GM19372 (cell line): ENCODE measurements around the gene ASTN2.
A peak's percentile ranks its signal among the peaks of the same experiment; 100 is the strongest.
"Not testable (repeated sequence)": the region's sequence is repeated elsewhere in the genome, so short reads cannot be mapped to it uniquely, and the experiment has no call there.

Experiments
- ATAC-seq: cut with Tn5 transposase; IDR thresholded peaks from one replicate; pipeline ENCODE4 v1.9.1; 2021; ENCODE audit warnings: mild to moderate bottlenecking, low read depth, moderate library complexity; ENCODE audit not compliant: unreplicated experiment

ASTN2 gene

GRCh38 chr9:116844621-116845020 lies 570.2 kb downstream of the ASTN2 start:
- ATAC-seq: no peak

DNA sequence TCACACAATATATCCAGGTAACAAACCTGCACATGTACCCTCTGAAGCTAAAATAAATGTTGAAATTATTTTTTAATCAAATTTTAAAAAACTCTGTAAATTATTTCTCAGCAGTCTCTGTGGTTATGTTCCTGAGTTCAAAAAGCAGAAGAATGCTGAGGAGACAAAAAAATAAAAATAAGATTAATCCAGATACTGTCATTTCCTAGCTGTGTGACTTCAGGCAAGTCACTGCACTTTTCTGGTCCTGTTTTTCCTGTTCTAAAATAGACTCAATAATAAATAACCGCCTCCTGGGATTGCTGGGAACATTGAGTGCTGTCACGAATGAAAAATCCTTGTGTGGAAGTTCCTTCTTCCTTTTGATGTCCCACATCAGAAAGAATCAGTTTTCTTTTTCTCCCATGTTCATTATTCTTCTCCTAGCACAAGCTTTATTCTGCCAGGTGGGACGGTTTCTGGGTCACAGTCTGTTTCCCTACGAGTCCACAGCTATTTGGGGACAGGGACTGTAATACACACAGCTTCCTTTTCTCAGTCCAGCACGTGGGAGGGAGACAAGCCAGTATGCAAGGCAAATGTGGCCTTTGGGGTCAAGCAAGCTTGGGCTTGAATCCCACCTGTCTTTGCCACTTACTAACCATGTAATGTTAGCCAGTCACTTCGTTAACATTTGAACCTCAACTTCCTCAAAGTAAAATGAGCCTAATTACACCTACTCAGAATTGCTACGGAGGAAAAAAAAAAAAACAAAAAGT lies 570.8 kb downstream of the ASTN2 start:
- no peak for ATAC-seq

DNA sequence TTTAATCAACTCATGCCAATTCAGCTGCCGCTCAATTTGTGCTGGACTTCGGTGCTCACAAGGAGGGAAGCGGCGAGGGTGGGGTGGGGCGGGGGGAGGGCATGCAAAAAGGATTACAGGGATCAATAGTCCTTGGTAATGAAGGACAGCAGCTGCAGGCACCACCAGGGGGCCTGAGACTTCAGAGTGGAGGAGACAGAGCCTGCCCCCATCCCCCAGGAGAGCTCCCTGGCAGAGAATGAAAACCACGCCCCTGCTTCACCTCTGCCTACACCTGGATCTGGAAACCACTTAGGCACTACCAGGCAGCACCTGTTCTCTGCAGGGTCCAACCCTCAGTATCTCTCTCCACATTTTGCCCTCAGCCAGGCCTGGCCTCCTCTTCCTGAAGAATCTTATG lies 572.2 kb downstream of the ASTN2 start:
- no peak for ATAC-seq

DNA sequence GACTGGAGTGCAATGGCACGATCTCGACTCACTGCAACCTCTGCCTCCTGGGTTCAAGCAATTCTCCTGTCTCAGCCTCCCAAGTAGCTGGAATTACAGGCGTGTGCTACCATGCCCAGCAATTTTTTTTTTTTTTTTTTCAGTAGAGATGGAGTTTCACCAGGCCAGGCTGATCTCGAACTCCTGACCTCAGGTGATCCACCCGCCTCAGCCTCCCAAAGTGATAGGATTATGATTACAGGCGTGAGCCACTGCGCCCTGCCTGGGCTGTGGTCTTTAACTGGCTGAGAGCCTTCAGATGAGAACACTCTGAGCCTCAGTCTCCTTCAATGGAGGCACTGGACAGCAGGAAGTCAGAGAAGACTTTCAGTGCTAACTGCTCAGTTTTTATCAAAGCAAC lies 576.4 kb downstream of the ASTN2 start:
- ATAC-seq: not testable (repeated sequence)

- no peak for ATAC-seq
Measured at GRCh38 chr9:116837018-116837989, 577.6 kb downstream of the ASTN2 start.

- ATAC-seq: not testable (repeated sequence)
Measured at GRCh38 chr9:116830321-116830720, 584.5 kb downstream of the ASTN2 start.

DNA sequence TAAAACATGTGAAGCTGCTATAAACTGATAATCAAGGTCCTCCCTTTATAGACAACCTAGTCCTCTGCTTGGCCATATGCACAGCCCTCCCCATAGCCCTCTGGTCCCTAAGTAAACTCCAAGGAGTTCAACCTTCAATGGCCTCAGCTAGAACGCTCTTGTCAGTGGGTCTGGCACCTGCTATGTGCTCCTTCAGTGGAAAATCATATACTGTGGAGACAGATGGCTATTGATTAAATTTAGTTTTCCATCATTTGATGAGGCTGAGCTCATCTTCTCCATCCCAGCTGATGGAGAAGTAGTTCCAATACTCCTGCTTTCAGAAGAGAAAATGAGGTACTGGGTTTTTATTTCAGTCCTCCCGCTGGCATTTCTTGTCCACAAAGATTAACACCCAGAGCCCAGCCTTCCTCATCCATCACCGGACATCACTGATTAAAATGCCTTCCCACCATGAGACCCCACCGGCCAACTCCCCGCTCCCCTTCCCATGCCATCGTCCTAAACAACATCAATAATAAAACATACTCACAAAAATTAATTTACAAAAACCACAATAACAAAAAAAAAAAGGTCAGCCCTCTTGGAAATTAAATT lies 593.1 kb downstream of the ASTN2 start:
- no peak for ATAC-seq

GRCh38 chr9:116819116-116819515 lies 595.7 kb downstream of the ASTN2 start:
- no peak for ATAC-seq

DNA sequence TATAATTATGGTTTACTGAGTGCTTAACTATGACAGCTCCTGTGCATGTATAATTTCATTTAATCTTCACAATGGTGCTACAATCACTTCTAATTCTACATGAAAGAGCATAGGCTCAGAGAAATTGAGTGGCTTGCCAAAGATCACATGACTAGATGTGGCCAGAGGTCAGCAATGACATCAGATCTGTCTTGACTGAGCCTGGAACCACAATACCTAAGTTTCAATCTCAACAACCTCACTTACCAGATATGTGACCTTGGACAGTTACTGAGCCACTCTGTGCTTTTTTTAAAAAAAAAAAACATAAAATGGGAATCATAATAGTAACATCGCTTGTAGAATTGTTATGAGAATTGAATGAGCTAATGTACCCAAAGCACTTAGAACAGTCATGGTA lies 597.1 kb downstream of the ASTN2 start:
- peak; percentile 65 for ATAC-seq

GRCh38 chr9:116816484-116816883 lies 598.4 kb downstream of the ASTN2 start:
- no peak for ATAC-seq

DNA sequence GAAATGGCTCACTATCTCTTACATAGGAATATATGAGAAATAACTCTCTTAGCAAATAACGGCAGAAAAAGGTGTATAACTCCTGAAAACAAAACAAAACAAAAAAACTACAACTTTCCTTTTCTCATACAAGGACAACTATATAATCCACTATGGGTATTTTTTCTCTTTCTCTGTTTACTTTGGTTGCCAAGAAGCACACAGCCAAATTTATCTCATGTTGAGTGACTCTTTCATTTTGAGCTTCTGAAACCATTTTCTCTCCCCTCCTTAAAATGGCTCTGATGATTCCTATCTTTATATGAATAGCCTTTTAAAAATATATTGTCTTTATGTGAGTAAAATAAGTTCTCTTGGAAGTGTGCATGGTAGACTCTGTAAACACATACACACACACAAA lies 599.0 kb downstream of the ASTN2 start:
- ATAC-seq: no peak

DNA sequence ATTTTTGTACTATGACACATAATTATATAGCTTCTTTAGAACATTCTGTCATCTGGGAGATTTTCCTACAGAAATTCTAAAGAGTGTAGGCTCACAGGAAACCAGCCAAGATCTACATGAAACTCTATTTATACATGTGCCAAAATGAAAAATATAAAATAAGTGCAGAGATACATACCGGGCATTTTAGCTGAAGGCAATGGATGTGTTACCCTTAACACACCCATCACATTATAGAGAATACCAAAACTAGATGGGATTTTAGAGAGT lies 601.9 kb downstream of the ASTN2 start:
- ATAC-seq: no peak

- ATAC-seq: no peak
Measured at GRCh38 chr9:116812231-116813030, 602.4 kb downstream of the ASTN2 start.

- ATAC-seq: no peak
Measured at GRCh38 chr9:116809656-116810055, 605.2 kb downstream of the ASTN2 start.

DNA sequence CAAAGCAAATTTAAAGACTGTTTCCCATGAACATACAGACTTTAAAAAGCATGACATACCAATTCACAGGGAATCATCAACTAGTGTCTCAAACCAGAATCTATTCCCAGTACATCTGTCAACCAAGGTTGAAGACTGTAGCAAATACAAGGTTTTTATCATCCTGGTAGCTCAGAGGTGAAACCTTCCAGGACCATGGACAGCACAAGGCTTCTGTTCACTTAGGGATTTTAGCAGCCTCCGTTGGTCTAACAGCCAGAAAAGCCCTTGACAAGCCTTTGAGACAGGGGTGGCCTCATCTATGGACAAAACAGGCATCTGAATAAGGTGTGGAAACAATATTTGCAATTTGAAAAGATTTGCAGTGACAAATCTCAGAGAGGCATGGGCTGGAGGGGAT lies 608.8 kb downstream of the ASTN2 start:
- no peak for ATAC-seq

DNA sequence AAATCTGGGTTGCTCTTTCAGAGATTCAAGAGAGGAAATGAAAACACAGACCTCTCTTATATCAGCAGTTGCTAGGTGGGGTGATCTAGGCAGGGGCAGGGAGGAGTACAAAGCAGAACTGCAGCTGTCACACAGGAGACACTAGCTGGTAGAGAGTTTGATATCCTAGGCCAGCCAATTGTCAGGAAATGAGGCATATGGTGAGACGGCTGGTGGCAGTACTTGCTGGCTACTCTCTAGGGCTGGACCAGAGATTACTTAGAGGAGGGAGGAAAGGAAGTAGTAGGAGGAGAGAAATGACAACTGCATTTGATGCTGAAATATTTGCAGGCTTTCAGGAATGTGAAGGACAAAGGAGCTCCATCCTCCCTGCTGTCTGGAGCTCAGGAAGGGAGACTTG lies 614.0 kb downstream of the ASTN2 start:
- peak; percentile 71 for ATAC-seq

GRCh38 chr9:116800074-116800473 lies 614.8 kb downstream of the ASTN2 start:
- ATAC-seq: no peak

- no peak for ATAC-seq
Measured at GRCh38 chr9:116798521-116798920, 616.3 kb downstream of the ASTN2 start.

DNA sequence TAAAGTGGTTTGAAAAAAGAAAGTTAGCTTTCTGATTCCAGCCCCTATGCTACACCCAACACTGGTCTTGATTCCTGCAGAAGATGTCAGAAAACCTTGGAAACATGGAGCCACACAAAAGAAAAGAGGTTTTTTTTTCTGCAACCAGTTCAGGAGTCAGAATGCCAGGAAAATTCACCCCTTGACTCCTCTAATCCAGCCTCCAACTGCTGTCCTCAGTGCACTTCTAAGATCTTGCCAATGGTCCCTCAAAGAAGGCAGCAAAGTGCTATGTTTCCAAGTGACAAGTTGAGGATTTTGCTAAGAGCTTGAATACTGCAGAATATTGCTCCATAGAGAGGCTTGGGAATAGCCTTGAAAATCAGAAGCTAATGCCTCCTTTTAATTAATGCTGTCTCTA lies 617.6 kb downstream of the ASTN2 start:
- no peak for ATAC-seq

DNA sequence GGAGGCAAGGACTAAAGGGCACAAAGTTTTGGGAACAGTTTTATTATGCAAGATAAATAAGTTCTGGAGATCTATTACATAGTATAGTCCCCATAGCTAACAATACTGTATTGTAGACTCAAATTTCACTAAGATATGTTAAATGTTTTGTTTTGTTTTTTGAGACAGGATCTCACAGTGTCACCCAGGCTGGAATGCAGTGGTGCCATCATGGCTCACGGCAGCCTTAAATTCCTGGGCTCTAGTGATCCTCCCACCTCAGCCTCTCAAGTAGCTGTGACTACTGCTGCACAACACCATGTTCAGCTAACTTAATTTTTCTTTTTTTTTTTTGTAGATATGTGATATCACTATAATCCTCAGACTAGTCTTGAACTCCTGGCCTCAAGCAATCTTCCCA lies 618.2 kb downstream of the ASTN2 start:
- ATAC-seq: no peak

DNA sequence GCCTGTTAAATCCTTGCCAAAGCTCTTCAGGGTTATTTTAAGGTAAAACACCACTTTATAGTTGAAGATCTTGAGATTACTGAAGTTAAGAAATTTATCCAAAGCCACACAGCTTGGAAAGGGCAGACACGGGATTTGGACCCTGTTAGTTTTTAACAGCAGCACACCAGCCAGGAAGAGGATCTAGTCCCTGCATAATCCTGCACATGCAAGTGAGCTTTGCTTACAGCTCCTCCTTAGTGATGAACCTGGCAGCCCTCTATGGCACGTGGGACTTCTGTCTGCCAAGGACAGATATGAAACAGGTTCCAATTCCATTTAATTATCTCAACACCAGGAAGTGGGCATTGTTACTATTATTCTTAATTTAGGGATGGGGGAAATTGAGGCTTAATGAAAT lies 619.0 kb downstream of the ASTN2 start:
- no peak for ATAC-seq
